GM18507 (cell line): ENCODE data around the gene SUGCT.

Experiments
- DNase-seq: peaks from one replicate; pipeline ENCODE4 v3.0.0; 2011; ENCODE audit warnings: low read depth; ENCODE audit not compliant: insufficient read length; ENCODE audit errors: extremely low spot score
- FAIRE-seq: peaks from 2 replicates; lab custom pipeline; 2011; peaks lifted over from hg19 to GRCh38; lab: Jason Lieb, UNC

SUGCT gene

GRCh38 chr7:40887099-40887498 lies 752.3 kb downstream of the SUGCT start:
- DNase-seq (no peak), FAIRE-seq (no peak)

- no peak for FAIRE-seq
- DNase-seq: no peak
Observed at GRCh38 chr7:40888499-40888898, 753.7 kb downstream of the SUGCT start.

- no peak for FAIRE-seq
- no peak for DNase-seq
Observed at GRCh38 chr7:40889099-40889498, 754.3 kb downstream of the SUGCT start.

GRCh38 chr7:40889539-40889938 lies 754.7 kb downstream of the SUGCT start:
- FAIRE-seq (no peak), DNase-seq (no peak)

- DNase-seq (no peak), FAIRE-seq (no peak)
Observed at GRCh38 chr7:40890088-40890692, 755.4 kb downstream of the SUGCT start.

- FAIRE-seq (no peak), DNase-seq (no peak)
Observed at GRCh38 chr7:40891232-40891631, 756.4 kb downstream of the SUGCT start.

GRCh38 chr7:40899151-40899550 lies 764.3 kb downstream of the SUGCT start:
- FAIRE-seq (no peak), DNase-seq (no peak)

GRCh38 chr7:40899636-40900507 lies 765.1 kb downstream of the SUGCT start:
- FAIRE-seq: no peak

GRCh38 chr7:40903872-40904271 lies 769.1 kb downstream of the SUGCT start:
- no peak for DNase-seq
- no peak for FAIRE-seq

More at GRCh38 chr7:40899636-40900507, 765.1 kb downstream of the SUGCT start:
- DNase-seq: no peak

- DNase-seq (no peak), FAIRE-seq (no peak)
Observed at GRCh38 chr7:40907286-40907685, 772.5 kb downstream of the SUGCT start.

- no peak for FAIRE-seq
- no peak for DNase-seq
Observed at GRCh38 chr7:40909346-40909980, 774.7 kb downstream of the SUGCT start.
